NCI-H345 (cell line): Measurements from ENCODE around the gene ATRAID.
"Not testable (repeated sequence)": the region's sequence is repeated elsewhere in the genome, so short reads cannot be mapped to it uniquely, and the experiment has no call there.

Source experiments
- DNase-seq: peaks from one replicate; lab custom pipeline; 2025; lab: John Stamatoyannopoulos, UW

Gene ATRAID

GRCh38 chr2:27194538-27195354 is 17.1 kb upstream of the ATRAID start:
- peak; percentile 21 for DNase-seq

- DNase-seq = not testable (repeated sequence)
Observed at GRCh38 chr2:27195799-27196198, 16.0 kb upstream of the ATRAID start.

- DNase-seq = not testable (repeated sequence)
Observed at GRCh38 chr2:27198068-27198467, 13.8 kb upstream of the ATRAID start.

GRCh38 chr2:27198627-27199026 is 13.2 kb upstream of the ATRAID start:
- no peak for DNase-seq

GRCh38 chr2:27199241-27199640 is 12.6 kb upstream of the ATRAID start:
- no peak for DNase-seq

GRCh38 chr2:27201675-27202074 is 10.2 kb upstream of the ATRAID start:
- no peak for DNase-seq

- no peak for DNase-seq
Observed at GRCh38 chr2:27202854-27203253, 9.0 kb upstream of the ATRAID start.

GRCh38 chr2:27203741-27204140 is 8.1 kb upstream of the ATRAID start:
- DNase-seq = no peak

- no peak for DNase-seq
Observed at GRCh38 chr2:27204566-27204965, 7.3 kb upstream of the ATRAID start.

GRCh38 chr2:27205206-27205605 is 6.6 kb upstream of the ATRAID start:
- DNase-seq = no peak

GRCh38 chr2:27206346-27206745 is 5.5 kb upstream of the ATRAID start:
- DNase-seq = no peak

GRCh38 chr2:27208486-27209050 is 3.3 kb upstream of the ATRAID start:
- DNase-seq = no peak

- DNase-seq = no peak
Observed at GRCh38 chr2:27209621-27210401, 2.0 kb upstream of the ATRAID start.

- DNase-seq = no peak
Observed at GRCh38 chr2:27211241-27211942, 449 bp upstream of the ATRAID start.

- DNase-seq = peak; percentile 69
Observed at GRCh38 chr2:27212626-27213471, 1.0 kb downstream of the ATRAID start.

GRCh38 chr2:27214941-27215340 is 3.1 kb downstream of the ATRAID start:
- no peak for DNase-seq

- no peak for DNase-seq
Observed at GRCh38 chr2:27216416-27217137, 4.7 kb downstream of the ATRAID start.

- DNase-seq = peak; percentile 76
Observed at GRCh38 chr2:27217173-27218121, 5.6 kb downstream of the ATRAID start, which contains the start of gene CAD. CAD (plus strand) TSS chr2:27217369; CDS start chr2:27217552, 183 bp downstream.

- DNase-seq = no peak
Observed at GRCh38 chr2:27218614-27219013, 6.8 kb downstream of the ATRAID start.
